NK-92 (cell line): ENCODE data around the gene PISD.

Experiments used
- DNase-seq: peaks from one replicate; lab custom pipeline; 2025; ENCODE audit not compliant: unreplicated experiment; lab: John Stamatoyannopoulos, UW

Gene PISD

GRCh38 chr22:31626427-31627150, 35.4 kb downstream of the PISD start:
- DNase-seq, result no peak

GRCh38 chr22:31625661-31626426, 36.2 kb downstream of the PISD start:
- DNase-seq, result no peak

- DNase-seq, result no peak
Observed at GRCh38 chr22:31625257-31625640, 36.8 kb downstream of the PISD start.

DNA sequence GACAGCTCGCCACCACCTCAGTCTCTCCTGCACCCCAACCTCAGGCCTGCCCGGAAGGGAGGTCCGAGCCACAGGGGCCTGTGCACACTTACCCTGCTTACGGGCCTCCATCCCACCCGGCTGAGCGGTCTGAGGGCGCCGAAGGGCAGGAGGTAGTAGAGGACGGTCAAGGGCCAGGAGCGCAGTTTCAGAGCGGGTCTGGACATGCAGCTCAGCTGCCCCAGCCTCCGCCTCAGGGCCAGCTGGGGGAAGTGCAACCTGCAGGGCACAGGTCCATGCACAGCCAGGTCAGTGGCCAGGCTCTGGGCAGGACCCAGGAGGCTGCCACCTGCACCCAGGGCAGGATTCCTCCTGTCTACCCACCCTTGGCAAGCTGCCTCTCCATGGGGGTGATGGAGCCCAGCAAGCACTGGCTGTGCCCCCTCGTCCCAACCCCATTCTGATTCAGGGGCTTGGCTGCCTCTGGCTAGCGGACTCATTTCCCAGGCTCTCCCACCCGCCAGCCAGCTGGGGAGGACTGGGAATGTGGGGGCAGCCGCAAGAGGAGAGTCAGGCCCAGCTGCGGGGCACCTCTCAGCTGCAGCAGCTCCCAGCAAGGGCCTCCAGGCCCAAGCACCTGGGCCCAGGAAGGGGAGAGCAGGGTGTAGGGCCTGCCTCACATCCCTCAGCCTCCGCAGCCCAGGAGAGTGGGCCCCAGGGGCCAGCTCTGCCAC, 38.3 kb downstream of the PISD start:
- no peak for DNase-seq

DNA sequence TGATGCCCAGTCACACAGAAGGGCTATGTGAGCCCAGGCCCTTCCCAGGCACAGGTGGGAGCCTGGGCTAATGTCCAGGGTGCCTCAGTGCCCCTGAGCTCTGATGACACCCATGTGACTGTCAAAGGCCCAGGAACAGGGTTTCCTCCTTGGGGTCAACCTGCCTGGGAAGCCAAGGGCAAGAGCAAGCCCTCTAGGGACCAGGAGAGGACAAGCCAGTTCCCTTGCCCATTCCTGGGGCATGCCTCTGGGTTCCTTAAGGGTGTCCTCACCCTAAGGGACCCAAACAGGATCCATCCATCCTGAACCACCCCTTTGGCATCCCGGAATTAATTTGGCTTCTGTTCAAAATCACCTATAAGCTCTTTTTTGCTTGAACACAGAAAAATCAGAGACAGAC, 39.0 kb downstream of the PISD start:
- DNase-seq, result no peak

GRCh38 chr22:31621507-31622124, 40.4 kb downstream of the PISD start:
- no peak for DNase-seq

DNA sequence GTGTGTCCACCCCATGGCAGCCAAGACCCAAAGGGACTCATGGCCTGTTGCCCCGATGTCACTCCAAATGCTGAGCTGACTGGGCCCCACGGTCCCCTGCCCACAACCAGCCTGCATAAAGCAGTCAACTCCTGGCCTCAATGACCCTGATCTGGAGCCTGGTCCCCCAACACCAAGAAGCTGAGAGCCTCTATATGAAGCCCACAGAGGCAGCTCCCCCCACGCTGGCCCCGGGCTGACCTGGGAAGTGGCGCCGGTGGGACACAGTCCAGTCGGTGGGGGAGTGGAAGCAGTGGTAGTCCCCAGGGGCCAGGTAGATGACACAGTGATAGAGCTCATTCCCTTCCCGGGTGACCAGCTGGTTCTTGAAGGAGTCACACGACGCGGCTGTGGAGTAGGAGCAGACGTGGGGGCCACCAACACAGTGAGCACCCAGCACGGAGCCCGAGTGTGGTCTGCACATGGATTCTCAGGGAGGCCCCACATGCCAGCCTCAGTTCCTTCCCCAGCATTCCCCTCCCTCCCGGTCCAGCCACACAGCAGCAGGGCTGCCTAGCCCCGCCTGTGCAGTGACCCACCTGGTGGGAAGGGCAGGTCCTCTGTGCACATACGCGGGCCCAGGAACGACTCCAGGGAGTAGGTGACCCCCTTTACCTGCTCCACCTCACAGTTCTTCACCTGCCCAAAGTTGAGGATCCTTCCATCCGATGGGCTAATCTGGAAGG, 41.1 kb downstream of the PISD start:
- no peak for DNase-seq

GRCh38 chr22:31619611-31620300, 42.3 kb downstream of the PISD start:
- no peak for DNase-seq

GRCh38 chr22:31618471-31619176, 43.4 kb downstream of the PISD start:
- no peak for DNase-seq

DNA sequence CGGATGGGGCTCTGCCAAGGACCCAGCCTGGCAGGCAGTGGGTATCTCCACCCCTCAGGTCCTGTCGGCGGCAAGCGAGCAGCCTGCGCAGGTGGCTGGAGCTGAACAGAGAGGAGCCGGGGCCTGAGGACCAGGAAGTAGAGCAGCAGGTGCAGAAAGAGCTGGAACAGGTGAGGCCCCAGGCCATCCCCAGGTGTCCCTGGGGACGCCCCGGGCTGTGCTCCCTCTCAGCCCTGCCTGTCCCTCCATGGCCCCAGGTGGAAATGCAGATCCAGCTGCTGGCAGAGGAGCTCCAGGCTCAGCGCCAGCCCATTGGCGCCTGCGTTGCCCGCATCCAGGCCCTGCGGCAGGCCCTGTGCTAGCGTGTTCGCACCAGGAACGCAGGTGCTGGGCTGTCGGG, 44.0 kb downstream of the PISD start:
- no peak for DNase-seq

GRCh38 chr22:31616315-31616980, 45.6 kb downstream of the PISD start:
- no peak for DNase-seq

DNA sequence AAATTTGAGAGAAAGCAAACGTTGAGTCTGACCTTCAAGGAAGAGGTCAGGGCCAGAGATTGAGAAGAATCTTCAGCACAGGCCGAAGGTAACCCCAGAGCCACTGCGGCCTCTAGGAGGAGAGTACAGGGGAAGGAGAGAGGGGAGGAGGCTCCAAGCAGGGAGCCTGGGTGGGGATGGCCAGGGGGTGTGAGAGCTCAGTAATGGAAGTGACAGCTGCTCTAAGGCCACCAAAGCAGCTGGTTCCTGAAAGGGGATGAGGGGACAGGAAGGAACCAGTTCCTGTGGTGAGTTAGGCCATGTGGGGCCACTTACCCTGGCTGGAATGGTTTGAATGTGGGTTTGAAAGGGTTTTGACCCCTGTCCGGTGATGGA, 46.1 kb downstream of the PISD start:
- DNase-seq, result no peak

DNA sequence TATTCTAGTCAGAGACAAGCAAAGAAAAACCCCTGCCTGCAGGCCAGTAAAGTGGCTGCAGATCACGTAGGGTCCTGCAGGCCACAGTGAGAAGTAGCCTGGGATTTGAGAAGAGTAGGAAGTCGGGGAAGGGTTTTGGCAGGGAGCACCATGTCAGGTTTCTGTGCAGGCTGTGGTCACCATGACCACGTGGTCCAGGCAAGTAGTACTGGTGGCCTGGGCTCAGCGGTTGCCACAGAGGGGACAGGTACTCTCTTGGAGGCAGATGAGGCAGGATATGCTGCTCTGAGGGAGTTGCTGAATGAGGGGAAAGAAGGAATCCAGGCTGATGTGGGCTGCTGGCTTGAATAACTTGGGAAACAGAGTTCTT, 46.5 kb downstream of the PISD start:
- DNase-seq, result no peak

- DNase-seq, result no peak
Observed at GRCh38 chr22:31614781-31615490, 47.1 kb downstream of the PISD start.

DNA sequence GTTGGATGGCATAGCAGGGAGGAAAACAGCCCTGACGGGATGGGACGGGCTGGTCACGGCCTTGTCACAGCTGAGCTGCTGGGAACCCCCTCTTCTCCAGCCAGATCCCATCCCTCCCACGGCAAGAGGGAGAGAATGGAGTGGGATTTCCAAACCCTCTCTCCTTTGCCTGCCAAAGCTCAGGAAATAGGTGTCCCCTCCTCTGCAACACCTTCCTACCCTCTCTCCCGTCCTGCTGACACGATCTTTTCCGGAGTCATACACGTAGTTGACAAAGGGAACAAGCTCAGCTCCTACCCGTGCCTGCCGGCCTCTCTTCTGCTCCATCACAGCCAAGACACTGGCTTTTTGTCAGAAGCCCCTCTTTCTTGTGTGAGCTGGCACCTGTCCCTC, 48.1 kb downstream of the PISD start:
- no peak for DNase-seq

- no peak for DNase-seq
Observed at GRCh38 chr22:31613286-31613903, 48.6 kb downstream of the PISD start.

DNA sequence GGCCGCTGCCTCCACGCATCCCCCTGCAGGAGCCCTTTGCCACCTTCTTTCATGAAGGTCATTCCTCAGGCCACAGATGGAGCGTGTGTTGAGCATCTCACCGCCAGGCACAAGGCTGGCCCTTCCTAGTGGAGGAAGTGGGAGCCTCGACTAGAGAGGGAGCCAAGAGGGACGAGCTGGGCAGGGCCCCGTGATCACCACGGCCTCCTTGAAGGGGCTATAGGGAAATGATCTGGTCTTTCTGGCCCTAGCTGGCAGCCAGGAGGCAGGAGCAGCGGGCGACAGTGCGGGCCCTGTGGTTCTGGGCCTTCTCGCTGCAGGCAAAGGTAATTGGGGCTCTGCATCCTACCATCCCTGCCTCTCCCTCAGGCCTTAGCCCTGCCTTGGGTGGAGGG, 49.1 kb downstream of the PISD start:
- no peak for DNase-seq

GRCh38 chr22:31611061-31611760, 50.8 kb downstream of the PISD start:
- DNase-seq, result no peak
